Bronchial smooth muscle cell (primary cell): Measurements from ENCODE around the gene GBA2. TPM values are rescaled to one million over a fixed set of nuclear protein-coding genes. Genes with fewer than 3 reads are reported as not detected.

Experiments
- total RNA-seq: library from RNA; depleted of rRNA; stranded (reverse); fragments of >200 nt; gene quantifications from 2 replicates; pipeline ENCODE4 v1.2.1, GENCODE V29; 2014

The GBA2 gene
- total RNA-seq = 13.9 and 21.4 TPM in 2 replicates

DNA sequence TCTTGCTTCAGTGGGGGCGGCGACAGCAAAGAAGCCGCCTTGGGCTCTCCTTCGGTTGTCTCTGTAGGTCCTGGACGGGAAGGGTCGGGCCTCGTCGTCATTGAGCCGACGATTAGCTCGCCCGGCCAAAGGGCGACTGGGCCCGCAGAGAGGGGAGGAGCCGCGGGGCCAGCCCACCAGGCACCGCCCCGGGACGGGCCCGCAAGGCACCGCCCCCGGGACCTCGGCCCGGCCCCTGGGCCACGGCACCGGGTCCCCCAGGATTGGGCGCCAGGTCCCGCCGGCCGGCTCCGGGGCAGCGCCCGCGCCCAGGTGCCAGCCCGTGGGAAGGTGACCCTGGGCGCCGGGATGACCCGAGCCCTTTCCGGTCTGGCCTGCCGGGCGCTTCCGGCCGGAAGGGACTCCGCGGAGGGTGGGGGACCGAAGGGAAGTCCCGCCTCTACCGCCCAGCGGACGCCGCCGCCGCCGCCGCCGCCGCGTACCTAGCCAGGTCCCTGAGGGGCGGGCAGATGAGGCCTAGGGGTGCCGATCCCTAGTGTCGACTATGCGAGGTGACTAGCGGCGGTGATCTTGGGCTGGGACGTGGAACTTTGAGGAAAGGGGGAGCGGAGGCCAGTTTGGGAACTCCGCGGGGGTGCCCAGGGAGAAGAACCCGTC is at the start of gene GBA2, which contains the start of gene RGP1:
Gene GBA2, minus strand, starts transcription at position 371 of the 657 bp plus-strand sequence. CDS start 524 bp downstream, outside the sequence.
Gene RGP1, plus strand, starts transcription at position 430 of the 657 bp plus-strand sequence. CDS start 469 bp downstream, outside the sequence.

GRCh38 chr9:35791297-35791921 is 42.4 kb upstream of the GBA2 start, which contains the start of gene NPR2:
Gene NPR2 (plus strand): TSS chr9:35791591. CDS start chr9:35792409, 818 bp downstream.

DNA sequence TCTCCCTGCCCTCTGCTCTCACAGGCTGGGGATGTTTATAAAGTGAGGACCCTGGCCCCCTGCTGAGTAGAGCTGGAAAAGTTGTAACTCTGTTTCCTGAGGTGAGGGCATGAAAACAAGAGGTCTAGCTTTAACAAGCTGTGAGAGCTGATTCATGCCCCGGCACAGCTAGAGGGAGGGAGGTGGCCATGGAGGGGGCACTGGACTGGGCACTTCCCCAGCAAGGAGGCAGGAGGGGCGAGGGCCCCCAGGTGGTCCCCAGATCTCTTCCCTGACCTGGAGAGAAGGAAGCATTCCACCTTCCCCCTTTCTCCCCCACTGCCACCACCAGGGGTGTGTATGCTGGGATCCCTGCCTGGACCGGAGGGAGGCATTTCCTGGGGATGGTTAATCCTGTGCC is 5.2 kb upstream of the GBA2 start, which contains the start of gene MSMP:
Gene MSMP, minus strand, starts transcription at position 13 of the 400 bp plus-strand sequence. CDS start 147 bp downstream, outside the sequence.

DNA sequence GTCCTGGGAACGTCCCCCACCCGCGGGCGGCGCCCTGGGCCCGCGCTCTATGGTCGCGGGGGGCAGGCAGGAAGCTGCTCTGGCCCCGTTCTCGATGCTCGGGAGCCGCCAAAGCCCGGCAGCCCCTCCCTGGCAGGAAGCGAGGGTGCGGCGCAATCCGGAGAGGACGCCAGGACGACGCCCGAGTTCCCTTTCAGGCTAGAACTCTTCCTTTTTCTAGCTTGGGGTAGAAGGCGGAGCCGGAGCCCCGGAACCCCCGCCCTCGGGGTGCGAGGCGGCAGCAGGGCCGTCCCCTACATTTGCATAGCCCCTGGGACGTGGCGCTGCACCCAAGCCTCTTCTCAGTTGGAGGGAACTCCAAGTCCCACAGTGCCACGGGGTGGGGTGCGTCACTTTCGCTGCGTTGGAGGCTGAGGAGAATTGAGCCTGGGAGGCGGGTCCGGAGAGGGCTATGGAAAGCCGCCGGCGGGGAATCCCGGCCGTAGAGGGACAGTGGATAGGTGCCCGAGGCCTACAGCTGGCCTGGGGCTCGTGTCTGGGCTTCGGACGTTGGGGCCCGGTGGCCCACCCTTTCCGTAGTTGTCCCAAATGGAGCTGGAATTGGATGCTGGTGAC is 16.7 kb downstream of the GBA2 start, which contains the start of the genes CREB3 and TLN1:
Gene CREB3, plus strand, starts transcription at position 482 of the 615 bp plus-strand sequence. Its CDS starts 107 bp downstream, at position 589.
Gene TLN1, minus strand, starts transcription at position 11 of the 615 bp plus-strand sequence. CDS start 6,501 bp downstream, outside the sequence.

DNA sequence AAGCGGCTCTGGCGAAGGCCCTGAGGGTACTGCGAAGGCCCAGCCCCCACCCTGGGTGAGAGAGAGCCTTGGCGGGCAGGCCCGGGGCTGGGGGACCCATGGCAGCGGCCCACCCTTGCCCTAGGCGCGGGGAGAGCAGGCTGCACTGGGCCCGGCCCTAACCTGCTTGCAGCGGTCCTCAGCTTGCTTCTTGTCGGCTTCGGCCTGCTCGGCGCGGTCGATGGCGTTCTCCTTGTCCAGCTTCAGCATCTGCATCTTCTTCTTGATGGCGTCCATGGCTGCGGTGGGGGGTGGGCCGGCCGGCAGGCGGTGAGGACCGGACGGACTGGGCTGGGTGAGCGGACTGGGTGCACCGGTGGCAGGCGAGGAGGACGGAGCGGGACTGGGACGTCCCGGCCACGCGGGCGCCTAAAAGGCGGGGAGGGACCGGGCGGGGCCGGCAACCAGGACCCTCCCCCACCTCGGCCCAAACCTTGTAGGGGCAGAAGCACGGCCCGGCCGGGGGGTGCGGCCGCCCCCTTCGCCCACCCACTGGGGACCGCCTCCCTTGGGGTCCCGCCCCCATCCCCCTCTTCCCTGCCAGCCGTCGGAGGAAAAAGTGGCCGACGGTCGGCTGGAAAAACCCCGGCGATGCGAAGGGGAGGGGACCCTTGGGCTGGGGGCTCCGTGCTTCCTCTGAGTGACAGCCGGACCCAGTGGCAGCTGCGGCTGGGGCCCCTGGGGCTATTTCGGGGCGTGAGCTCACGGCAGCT is 59.3 kb downstream of the GBA2 start, which contains the start of gene TPM2:
Gene TPM2, minus strand, starts transcription at position 384 of the 752 bp plus-strand sequence. Its CDS starts 108 bp downstream, at position 276.

Other genes with a start within 250 kb of the GBA2 start
- 7.3 and 11.9 TPM in 2 replicates for gene TESK1, start 144.0 kb downstream of the GBA2 start, total RNA-seq
- 1.3 and 1.9 TPM in 2 replicates for gene CD72, start 130.8 kb downstream of the GBA2 start, total RNA-seq
- 0.32 TPM in 1 of 2 replicates, not detected in the other for gene SIT1, start 98.3 kb downstream of the GBA2 start, total RNA-seq
- gene RMRP, start 91.2 kb downstream of the GBA2 start, total RNA-seq = 67,158 and 134,448 TPM in 2 replicates
- gene CCDC107, start 90.9 kb downstream of the GBA2 start, total RNA-seq = 10.8 and 11.7 TPM in 2 replicates
- under 0.01 and 0.32 TPM in 2 replicates for gene ARHGEF39, start 84.0 kb downstream of the GBA2 start, total RNA-seq
- 0.86 and 1.7 TPM in 2 replicates for gene CA9, start 75.3 kb downstream of the GBA2 start, total RNA-seq
- gene TPM2, start 59.3 kb downstream of the GBA2 start, total RNA-seq = 925 and 1,339 TPM in 2 replicates
- gene TLN1, start 17.0 kb downstream of the GBA2 start, total RNA-seq = 209 and 221 TPM in 2 replicates
- 42.9 and 50.1 TPM in 2 replicates for gene CREB3, start 16.6 kb downstream of the GBA2 start, total RNA-seq
- 10.2 and 10.6 TPM in 2 replicates for gene RGP1, start 59 bp upstream of the GBA2 start, total RNA-seq
- gene MSMP, start 5.0 kb upstream of the GBA2 start, total RNA-seq = not detected in 2 replicates
- gene NPR2, start 42.4 kb upstream of the GBA2 start, total RNA-seq = 25.7 and 28.2 TPM in 2 replicates
- gene SPAG8, start 63.0 kb upstream of the GBA2 start, total RNA-seq = 1.5 and 1.6 TPM in 2 replicates
- gene HINT2, start 65.8 kb upstream of the GBA2 start, total RNA-seq = 27.3 and 27.7 TPM in 2 replicates
- gene FAM221B, start 79.5 kb upstream of the GBA2 start, total RNA-seq = not detected in 2 replicates
- gene TMEM8B, start 80.0 kb upstream of the GBA2 start, total RNA-seq = 2.4 and 2.7 TPM in 2 replicates
- not detected in 2 replicates for gene OR13J1, start 121.2 kb upstream of the GBA2 start, total RNA-seq
- gene HRCT1, start 157.0 kb upstream of the GBA2 start, total RNA-seq = 0.16 and 0.17 TPM in 2 replicates
- under 0.01 and 0.17 TPM in 2 replicates for gene SPAAR, start 160.3 kb upstream of the GBA2 start, total RNA-seq
- gene OR2S2, start 208.9 kb upstream of the GBA2 start, total RNA-seq = not detected in 2 replicates